NCI-H2171 treated with DMSO at 0.1 percent for 48 hours (cell line): Measurements from ENCODE around the gene ANO4.

Source experiments
- DNase-seq: peaks from one replicate; lab custom pipeline; 2025; lab: John Stamatoyannopoulos, UW

The ANO4 gene

GRCh38 chr12:100794441-100795173 lies at the start of gene ANO4:
TSS of gene ANO4 (plus strand) at chr12:100794776. CDS start at chr12:100901786, 107,010 bp downstream.
- DNase-seq, result no peak

DNA sequence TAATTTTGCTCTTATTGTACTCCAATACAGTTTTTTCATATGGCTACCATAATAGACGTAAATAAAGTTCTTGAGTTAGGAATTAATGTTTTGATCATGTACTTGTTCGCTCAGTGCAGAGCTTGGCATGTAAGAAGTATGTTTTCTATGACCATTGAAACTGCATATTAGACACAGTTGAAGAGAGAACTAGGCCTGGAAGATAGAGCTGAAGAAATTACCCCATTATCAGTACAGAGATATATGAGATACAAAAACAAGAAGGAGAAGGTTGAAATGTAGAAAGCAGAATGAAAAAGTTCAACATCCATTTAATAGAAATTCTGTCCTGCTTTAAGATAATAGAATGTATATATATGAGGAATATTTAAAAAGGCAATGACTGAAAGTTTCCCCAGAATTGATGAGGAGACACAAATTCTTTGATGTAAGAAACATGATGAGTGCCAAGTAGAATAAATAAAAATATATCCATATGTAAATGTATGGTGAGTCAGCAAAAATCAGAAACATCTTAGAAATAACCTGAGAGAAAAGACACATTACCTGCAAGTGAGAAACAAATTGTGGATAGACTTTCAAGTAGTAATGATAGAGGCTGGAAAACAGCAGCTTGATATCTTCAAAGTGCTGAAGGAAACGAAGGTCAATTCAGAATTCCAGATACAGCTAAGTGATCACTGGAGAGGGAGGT lies 49.1 kb upstream of the ANO4 start:
- DNase-seq, result no peak

DNA sequence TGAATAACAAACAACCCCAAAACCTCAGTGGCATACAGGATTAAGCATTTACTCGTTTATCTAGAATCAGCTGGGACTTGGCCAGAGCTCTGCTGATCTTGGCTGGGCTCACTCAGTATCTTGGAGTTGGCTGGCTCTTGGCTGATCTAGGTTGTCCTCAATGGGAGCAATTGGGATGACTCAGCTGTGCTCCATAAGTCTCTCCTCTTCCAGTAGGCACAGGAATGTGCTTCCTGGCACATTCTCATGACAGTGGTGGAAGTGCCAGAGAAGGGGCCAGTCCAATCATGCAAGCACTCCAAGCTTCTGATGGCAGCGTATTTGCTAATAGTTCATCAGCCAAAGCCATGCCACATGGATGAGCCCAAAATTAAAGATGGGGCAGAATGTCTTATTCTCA lies 41.7 kb upstream of the ANO4 start:
- no peak for DNase-seq

- peak; percentile 8 for DNase-seq
These were observed 40.7 kb upstream of the ANO4 start for GRCh38 chr12:100753837-100754236.

GRCh38 chr12:100755186-100755585 lies 39.4 kb upstream of the ANO4 start:
- DNase-seq, result no peak

GRCh38 chr12:100758083-100758482 lies 36.5 kb upstream of the ANO4 start:
- peak; percentile 92 for DNase-seq

GRCh38 chr12:100767371-100767770 lies 27.2 kb upstream of the ANO4 start:
- DNase-seq, result no peak

- no peak for DNase-seq
These were observed 26.6 kb upstream of the ANO4 start for GRCh38 chr12:100767950-100768349.

DNA sequence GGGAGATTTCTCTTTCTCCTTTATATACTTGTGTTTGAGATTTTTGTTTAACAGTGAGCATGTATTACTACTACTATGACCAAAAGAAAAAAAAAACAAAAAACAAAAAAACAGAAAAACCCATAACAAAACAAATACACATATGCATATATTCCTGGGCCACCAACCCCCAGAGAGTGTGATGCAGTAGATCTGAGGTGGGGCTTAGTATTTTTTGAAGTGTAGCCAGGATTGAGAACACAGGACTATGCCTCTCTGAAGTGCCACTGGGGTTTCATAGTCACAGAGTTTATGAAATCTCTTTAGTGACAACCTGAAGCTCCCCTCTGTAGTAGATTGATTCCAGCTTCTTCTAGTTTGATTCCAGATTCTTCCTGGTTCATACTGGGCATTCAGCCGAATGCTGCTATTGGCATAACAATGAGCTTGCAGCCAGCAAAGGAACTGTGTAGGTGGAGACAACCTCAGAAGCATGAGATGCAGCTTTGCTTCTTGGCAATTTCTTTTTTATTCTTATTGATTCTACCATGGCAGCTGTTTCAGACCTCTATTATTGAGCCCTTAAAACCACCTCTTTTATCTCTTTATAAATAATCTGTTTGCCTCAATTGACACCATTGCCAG lies 15.5 kb upstream of the ANO4 start:
- DNase-seq, result no peak

GRCh38 chr12:100789146-100789545 lies 5.4 kb upstream of the ANO4 start:
- no peak for DNase-seq

GRCh38 chr12:100789975-100790374 lies 4.6 kb upstream of the ANO4 start:
- DNase-seq, result no peak

DNA sequence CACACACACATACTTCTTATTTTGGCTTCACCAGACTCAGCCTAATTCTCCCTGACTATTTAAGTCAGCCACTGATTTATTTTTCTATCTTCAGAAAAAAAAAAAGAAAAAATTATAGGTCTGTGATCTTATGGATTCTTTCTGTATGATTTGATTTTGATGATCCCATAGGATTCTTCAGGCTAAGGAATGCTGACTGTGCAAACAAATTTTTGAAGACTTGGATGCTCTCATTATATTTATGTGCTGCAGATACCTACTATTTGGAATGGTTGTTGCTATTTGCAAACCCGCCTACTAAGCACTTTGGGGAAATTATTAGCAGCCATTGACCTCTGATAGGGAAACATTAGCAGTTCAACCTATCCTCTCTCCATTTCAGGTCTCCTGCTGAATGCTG lies 4.0 kb upstream of the ANO4 start:
- no peak for DNase-seq

GRCh38 chr12:100793182-100793581 lies 1.4 kb upstream of the ANO4 start:
- DNase-seq, result no peak

- DNase-seq, result no peak
These were observed 711 bp downstream of the ANO4 start for GRCh38 chr12:100795174-100795799.

DNA sequence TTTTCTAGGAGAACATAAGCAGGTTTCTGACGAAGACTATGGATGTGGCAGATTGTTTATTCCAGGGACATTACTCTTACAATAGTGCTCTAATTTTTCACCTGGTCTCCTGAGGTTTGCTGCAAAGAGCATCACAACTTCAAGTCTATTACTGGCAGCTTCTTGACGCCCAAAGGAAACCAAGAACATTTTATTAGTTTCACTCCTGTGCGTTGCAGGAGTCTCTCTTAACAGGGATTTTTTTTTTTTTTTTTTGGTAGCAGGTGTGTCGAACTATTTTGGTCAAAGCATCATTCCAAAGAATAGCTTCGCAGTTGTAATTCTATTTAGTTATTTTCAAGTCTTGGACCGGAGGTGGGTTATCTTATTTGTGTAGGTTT lies 1.2 kb downstream of the ANO4 start:
- DNase-seq, result no peak

GRCh38 chr12:100796621-100797020 lies 2.0 kb downstream of the ANO4 start:
- no peak for DNase-seq

DNA sequence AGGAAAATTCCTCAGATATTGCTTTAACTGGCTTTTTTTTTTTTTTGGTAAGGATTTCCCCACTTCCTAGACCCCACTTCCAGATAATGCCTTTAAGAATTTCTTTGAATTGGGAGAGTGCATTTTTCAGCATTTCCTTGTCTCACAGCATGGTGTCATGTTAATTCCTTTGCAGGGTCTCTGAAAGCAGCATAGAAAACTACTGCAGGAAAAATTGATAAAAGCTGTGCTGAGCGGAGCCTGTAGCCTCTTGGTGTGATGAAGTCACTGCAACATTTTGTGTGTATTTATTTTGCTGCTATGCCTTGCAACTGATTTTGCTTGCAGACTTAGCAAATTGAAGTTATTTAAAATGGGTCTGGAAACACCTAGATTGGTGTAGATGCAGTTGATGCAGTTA lies 2.7 kb downstream of the ANO4 start:
- DNase-seq, result no peak

DNA sequence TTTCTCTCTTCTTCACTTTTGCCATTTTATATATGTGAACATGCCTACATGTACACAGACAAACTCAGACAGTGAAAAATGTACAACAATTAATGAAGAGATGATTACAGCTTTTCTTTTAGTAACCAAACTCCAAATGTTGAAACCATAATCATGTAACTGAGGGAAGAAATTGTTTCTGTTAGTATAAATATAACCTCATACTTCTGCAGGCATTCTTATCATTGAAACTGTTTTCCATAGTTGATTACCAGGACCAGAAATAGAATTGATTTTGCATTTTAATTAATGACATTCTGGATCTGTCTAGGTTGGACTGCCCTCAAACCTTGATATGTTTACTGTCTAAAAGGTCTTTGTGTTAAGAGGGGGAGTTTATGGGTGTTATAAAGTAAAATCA lies 3.2 kb downstream of the ANO4 start:
- DNase-seq, result no peak

GRCh38 chr12:100798286-100799160 lies 3.9 kb downstream of the ANO4 start:
- DNase-seq, result no peak

DNA sequence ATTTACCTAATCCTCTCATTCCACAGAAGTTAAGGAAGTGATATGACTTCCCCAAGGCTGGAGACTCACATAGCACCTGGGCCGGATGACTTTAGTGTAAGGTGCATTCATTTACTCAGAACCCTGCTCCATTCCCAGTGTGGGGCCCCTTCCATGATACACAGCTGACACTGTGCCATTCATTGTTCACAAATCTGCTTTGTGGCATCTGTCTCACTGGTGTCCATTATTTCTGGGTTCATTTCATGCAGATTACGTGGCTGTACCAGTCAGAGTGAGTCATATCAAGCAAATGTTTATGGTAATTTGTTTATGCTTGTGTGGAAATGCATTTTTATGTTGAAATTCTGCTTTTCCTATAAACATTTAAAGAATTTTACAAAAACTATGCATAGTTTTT lies 5.2 kb downstream of the ANO4 start:
- DNase-seq, result no peak

DNA sequence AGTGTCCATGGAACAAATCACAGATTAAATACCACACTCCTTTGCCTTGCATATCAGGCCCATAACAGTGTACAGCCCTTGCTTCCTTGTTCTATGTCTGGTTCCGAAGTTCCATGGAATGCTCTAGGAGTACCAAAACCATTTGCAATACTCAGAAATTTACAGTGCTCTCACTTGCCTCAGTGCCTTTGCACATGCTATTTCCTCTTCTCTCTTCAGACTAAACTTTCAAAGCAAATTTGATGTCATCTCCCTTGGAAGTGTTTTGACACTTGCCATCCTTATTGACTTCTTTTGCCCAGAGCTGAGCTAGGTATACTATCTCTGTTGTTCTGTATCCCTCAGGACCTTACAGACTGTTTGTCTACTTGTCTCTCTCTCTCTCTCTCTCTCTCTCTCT lies 6.1 kb downstream of the ANO4 start:
- DNase-seq, result no peak

DNA sequence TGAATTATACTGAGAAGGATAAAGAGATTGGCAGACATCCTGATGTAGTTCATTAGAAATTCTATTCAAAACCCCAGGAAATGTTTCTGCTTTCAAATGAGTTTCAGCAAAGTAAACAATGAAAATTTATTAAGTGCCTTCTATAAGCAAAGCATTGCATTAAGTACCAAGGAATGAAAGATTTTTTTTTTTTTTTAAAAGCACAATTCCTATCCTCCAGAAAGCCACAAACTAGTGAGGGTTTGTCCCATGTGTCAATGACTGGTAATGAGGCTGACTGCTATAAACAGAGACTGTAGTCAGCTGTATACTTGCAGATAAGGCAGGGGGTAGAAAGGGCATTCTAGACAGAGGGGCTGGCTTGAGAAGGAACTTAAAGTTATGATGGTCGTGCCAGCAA lies 6.7 kb downstream of the ANO4 start:
- no peak for DNase-seq
